ENCODE measurements around the gene TREH.

DNA sequence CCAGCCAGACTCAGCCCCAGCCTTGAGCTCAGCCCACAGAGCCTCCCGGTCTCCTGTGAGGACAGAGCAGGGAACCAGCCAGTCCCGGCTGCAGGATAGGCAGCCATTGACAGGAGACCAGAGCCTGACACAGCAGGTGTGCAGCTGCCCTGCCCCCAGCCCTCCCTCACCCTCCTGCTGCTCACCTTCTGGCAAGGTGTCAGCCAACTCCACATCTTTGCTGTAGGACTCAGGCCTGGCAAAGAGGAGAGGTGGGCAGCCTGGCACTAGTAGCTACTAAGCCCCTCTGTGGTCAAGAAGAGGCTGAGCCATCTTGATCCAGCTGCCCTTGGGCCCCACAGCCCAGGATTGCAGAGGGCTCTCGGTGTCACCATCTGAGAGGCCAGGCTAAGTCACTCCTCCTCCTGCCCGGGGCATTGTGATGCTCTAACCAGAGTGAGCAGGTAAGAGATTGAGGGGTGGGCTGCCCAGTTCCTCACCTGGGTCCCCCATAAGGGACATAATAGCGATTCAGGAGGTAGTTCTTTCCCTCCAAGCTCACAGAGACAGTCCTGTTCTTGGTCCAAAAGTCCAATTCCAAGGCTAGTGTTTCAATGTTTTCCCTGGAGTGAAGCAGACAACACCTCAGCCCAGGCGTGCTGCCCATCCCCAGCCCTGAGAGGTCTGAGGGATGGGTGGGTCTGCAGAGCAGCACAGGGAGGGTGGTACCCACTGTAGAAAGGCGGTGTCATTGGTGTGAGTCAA, 18.6 kb downstream of the TREH start:
- TF ChIP-seq, protein P1, sequence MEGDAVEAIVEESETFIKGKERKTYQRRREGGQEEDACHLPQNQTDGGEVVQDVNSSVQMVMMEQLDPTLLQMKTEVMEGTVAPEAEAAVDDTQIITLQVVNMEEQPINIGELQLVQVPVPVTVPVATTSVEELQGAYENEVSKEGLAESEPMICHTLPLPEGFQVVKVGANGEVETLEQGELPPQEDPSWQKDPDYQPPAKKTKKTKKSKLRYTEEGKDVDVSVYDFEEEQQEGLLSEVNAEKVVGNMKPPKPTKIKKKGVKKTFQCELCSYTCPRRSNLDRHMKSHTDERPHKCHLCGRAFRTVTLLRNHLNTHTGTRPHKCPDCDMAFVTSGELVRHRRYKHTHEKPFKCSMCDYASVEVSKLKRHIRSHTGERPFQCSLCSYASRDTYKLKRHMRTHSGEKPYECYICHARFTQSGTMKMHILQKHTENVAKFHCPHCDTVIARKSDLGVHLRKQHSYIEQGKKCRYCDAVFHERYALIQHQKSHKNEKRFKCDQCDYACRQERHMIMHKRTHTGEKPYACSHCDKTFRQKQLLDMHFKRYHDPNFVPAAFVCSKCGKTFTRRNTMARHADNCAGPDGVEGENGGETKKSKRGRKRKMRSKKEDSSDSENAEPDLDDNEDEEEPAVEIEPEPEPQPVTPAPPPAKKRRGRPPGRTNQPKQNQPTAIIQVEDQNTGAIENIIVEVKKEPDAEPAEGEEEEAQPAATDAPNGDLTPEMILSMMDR (conservative IDR thresholded peaks at IDR 0.05; ENCODE audit: low read length): no peak
- no peak for TF ChIP-seq EZH2phosphoT487 (IDR thresholded peaks at IDR 0.05; ENCODE audit: borderline replicate concordance, low read depth, low read length)
